CD4-positive, alpha-beta T cell treated with Interleukin-10 for 1 hour (primary cell): ENCODE results near the gene AP3S2.
"Not testable (repeated sequence)": the region's sequence is repeated elsewhere in the genome, so short reads cannot be mapped to it uniquely, and the experiment has no call there.

ENCODE experiments used
- DNase-seq: peaks from one replicate; pipeline ENCODE4 v3.0.0-alpha.2; 2020

AP3S2 gene

DNA sequence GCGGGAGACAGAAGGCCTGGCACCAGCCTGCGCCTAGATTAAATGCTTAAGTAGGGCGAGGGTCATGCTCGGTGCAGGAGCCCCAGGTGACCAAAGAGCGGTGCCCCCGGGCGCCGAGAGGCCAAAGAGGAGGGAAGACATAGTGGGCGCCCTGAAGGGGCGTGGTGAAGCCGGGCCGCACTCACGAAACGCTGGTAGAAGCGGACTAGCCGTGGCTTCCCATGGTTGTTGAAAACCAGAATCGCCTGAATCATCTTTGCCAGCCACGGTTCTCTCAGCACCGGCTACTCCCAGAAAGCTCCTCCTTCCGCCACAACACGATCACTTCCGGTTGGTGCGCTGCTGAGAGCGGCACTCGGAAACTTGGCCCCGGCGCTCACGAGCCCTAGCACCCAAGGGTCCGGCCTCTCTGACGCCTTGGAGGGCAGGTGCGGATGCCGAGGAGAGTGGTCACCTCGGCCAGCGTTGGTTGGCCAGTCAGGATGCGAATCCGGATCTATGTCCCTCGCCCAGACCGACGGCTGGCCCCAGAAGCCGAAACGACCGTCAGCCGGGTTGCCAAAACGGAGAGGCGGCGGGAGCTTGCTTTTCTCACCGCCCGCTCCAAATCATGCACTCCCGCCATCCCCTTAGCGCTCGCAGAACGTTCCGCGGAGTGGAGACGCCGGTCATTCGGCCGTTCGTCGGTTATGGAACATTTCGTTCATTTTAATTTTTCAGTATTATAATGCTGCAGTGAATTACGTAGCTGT lies at the start of gene AP3S2:
AP3S2 (minus strand) TSS at position 299 of the 752 bp plus-strand sequence; CDS start at position 254, 45 bp downstream.
- peak; percentile 90 for DNase-seq

- DNase-seq, result no peak
These were observed 46.1 kb upstream of the AP3S2 start for GRCh38 chr15:89939910-89940309.

DNA sequence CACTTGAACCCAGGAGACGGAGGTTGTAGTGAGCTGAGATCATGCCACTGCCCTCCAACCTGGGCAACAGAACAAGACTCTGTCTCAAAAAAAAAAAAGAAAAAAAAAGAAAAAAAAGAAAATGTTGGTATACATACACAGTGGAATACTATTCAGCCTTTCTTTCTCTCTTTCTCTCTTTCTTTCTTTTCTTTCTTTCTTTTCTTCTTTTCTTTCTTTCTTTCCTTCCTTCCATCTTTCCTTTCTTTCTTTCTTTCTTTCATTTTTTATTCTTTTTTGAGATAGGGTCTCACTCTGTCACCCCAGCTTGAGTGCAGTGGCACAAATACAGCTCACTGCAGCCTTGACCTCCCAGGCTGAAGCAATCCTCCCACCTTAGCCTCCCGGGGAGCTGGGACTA lies 45.6 kb upstream of the AP3S2 start:
- not testable (repeated sequence) for DNase-seq

GRCh38 chr15:89937365-89938350 lies 43.9 kb upstream of the AP3S2 start:
- no peak for DNase-seq

- DNase-seq, result no peak
These were observed 43.0 kb upstream of the AP3S2 start for GRCh38 chr15:89936786-89937265.

GRCh38 chr15:89936051-89936785 lies 42.4 kb upstream of the AP3S2 start:
- DNase-seq, result peak; percentile 42

GRCh38 chr15:89932880-89933279 lies 39.1 kb upstream of the AP3S2 start:
- no peak for DNase-seq

DNA sequence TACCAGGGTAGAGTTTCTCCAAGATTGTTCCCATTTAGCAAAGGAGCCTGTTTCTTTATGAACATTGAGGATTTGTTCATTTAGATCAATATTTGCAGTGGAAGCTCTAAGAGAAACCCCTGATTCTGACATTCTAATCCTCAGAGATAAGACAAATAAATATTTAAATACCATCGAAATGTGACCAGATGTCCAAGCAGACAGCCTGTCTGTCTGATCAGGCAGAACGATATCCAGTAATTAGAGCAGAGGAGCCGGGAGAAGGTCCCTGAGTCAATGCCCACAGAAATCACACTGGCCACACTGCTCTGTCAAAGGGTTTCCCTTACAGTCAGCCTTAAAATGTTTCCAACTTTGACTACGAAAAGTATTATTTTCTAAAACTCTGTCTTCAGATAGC lies 34.6 kb upstream of the AP3S2 start:
- no peak for DNase-seq

- DNase-seq, result no peak
These were observed 32.4 kb upstream of the AP3S2 start for GRCh38 chr15:89926158-89926557.

- DNase-seq, result no peak
These were observed 23.8 kb upstream of the AP3S2 start for GRCh38 chr15:89917442-89918101.

GRCh38 chr15:89916660-89917059 lies 22.9 kb upstream of the AP3S2 start:
- DNase-seq, result no peak

- no peak for DNase-seq
These were observed 19.0 kb upstream of the AP3S2 start, which contains the start of gene ARPIN for GRCh38 chr15:89912674-89913396. Gene ARPIN, minus strand, starts transcription at chr15:89912952. Its CDS starts 117 bp downstream, at chr15:89912835.

DNA sequence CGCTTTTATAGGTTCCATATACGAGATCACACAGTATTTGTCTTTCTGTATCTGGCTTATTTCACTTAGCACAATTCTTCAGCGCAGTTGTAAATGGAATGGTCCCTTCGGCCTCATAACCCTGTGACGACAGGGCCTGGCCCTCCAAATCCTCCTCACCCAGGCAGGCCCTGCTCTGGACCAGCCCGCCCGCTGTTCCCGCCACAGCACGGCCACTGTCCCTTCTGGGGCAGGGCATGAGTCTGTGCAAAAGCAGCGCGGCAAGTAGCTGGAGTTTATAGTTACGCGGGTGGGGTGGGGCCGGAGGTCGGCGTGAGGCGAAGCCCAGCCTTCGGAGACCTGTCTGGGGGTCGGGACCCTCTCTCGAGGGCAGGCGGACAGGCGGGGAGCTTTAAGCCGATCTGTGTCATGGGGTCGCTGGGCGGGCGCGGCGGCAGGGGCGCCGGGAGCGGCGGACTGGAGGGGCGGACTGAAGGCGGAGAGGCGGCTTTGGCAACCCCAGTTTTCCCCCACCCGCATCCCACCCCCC lies 18.4 kb upstream of the AP3S2 start:
- no peak for DNase-seq

- DNase-seq, result no peak
These were observed 17.3 kb upstream of the AP3S2 start for GRCh38 chr15:89910891-89911626.

DNA sequence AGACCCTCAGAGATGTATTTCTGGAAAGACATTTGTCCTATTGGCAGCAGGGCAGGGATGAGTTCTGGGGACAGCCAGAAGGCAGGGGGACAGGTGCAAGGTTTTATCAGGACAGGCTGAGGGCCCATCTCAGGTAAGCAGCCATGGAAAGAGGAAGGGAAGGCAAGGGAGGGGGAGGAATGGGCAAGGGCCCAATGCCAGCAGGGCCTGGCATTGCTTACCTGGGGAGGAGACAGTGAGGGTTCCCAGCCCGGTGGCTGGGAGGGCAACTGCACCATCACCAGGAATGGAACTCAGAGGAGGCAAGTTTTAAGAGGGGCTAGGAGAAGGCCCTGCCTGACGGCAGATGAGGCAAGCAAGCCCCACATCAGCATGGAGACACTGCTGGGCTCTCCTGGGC lies 15.8 kb upstream of the AP3S2 start:
- no peak for DNase-seq

GRCh38 chr15:89908226-89908625 lies 14.4 kb upstream of the AP3S2 start:
- DNase-seq, result no peak

GRCh38 chr15:89907289-89907688 lies 13.5 kb upstream of the AP3S2 start:
- no peak for DNase-seq

DNA sequence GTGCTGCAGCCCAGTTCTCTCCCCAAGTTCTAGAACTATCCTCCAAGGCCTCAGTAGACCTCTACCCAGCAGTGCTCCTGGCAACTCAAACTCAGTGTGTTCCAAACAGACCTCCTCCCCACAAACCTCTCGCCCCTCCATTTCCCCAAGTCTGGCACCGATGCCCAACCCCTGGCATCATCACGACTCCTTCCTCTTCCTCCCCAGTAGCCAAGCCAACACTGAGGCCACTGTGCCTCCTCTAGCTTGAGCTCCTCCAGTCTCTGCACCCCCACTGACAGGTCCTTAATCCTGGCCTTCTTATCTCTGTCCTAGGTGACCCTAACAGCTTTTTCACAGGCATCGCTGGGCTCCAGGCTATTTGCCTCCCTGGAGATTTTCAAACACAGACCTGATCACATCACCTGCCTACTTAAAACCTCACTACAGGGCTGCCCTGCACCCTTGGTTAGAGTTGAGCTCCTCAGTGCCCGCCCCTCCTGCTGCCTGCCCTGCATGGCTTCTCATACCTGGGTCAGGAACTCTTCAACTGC lies 12.1 kb upstream of the AP3S2 start:
- DNase-seq, result no peak

DNA sequence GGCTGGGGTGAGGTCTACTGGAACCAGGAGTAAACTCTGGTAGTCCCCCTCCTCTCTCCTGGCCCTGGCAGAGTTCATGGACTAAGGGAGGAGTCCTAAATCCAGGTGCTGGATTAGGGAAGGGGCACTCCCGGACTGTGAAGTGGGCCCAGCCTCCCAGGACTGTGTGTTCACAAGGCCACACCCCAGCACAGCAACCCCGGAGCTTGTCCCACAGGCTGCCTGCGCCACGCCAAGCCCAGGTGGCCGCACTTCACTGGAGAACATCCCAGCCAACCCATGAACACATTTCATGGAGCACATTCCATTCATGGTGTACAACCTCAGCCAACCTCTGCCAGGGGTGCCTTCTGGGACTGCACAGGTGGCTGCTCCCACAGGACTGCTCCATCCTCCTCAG lies 10.7 kb upstream of the AP3S2 start:
- no peak for DNase-seq

- no peak for DNase-seq
These were observed 10.0 kb upstream of the AP3S2 start for GRCh38 chr15:89903858-89904130.
